GM19328 (cell line): ENCODE results near the gene SNRPD2.
"Not testable (repeated sequence)": the region's sequence is repeated elsewhere in the genome, so short reads cannot be mapped to it uniquely, and the experiment has no call there.

Source experiments
- ATAC-seq: cut with Tn5 transposase; IDR thresholded peaks from one replicate; pipeline ENCODE4 v1.9.1; 2021; ENCODE audit warnings: mild to moderate bottlenecking, moderate library complexity; ENCODE audit not compliant: unreplicated experiment

SNRPD2 gene

DNA sequence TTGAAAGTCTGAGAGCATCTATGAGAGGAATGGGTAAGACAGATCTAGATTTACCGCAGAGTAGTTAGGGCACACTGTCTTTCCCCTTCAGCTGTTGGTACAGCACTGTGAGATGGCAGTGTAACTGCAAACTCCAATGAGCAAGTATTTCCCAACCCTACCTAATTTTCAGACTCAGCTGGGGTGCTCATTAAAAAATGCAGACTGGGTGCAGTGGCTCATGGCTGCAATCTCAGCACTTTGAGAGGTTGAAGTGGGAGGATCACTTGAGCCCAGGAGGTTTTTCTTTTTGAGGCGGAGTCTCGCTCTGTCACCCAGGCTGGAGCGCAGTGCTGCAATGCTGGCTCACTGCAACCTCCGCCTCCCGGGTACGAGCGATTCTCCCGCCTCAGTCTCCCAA lies 13.4 kb upstream of the SNRPD2 start:
- ATAC-seq, result no peak

DNA sequence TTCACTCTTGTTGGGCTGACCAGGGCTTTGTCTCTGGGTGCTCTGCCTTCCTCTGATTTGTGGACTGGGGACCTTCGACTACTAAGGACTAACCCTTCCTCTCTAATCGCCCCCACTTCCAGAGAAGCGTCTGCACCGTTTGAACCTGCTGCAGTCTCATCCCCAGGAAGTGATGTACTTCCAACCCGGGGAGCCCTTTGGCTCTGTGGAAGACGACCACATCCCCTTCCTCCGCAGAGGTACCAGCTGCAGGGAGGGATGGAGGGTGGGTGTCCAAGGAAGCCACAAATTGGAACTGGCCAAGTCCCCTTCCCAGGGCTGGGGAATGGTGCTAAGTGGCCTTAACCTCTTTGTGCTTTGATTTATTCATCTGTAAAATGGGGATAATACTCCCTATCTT lies 9.9 kb upstream of the SNRPD2 start:
- no peak for ATAC-seq

DNA sequence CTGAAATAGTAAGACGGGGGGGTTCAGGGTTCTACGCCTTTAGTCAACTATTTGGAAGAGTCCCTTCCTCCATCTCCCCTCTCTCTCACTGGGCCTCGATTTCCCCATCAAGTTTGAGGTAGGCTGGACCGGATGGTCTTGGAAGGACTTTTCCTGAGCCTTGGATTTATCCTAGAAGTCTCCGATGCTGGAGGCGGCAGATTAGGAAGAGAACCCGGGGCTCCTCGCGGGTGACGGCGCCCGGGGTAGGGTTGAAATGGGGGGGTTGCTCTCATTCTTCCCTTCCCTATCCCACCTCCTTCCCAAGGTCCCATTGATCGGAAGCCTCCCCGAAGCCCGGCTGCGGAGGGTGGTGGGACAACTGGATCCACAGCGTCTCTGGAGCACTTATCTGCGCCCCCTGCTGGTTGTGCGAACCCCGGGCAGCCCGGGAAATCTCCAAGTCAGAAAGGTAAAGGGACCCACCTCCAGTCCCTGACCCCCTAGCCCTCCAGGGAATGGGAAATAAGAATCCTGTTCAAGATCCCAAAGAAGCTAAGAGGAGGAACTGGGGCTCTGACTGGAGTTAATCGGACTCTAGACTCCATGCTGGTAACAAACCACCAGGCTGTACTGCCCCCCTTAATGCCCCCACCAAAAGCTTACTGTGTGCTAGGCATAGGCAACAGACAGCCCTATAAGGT lies 1.5 kb upstream of the SNRPD2 start:
- ATAC-seq, result no peak

DNA sequence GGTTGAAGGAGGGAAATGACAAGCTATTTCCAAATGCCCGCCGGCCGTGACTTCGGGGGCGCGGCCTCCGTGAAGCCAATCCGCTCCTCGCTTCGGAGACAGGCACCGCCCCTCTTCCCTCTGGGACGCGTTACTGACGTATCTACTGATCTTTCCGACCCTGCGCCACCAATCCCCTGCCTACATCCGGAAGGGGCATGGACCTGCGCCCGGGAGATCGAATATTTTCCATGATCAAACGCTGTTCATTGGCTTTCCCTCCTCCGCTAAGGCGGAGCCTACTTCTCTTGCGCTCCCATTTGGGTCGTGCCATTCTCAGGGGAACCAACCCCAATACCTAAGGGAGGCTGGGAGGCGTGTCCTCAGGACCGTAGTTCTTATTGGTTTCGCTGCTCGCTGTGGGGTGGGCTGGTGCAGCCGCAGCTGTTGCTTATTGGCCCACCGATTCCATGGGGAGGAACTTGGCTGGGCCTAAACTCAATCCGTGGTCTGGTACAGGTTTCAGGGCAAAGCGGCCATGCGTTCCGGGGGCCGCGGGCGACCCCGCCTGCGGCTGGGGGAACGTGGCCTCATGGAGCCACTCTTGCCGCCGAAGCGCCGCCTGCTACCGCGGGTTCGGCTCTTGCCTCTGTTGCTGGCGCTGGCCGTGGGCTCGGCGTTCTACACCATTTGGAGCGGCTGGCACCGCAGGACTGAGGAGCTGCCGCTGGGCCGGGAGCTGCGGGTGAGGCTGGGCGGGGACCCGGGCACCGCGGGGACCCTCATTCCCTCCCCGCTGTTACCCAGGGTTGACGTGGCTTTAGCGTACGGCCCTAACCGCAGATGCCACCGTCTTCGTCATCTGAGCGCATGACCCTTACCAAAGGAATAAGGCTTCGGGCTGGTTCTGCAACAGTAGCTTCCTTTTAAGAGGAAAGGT lies 693 bp upstream of the SNRPD2 start, which contains the start of gene QPCTL:
Gene QPCTL, plus strand, starts transcription at position 480 of the 919 bp plus-strand sequence. Its CDS starts 38 bp downstream, at position 518.
- peak; percentile 82 for ATAC-seq

DNA sequence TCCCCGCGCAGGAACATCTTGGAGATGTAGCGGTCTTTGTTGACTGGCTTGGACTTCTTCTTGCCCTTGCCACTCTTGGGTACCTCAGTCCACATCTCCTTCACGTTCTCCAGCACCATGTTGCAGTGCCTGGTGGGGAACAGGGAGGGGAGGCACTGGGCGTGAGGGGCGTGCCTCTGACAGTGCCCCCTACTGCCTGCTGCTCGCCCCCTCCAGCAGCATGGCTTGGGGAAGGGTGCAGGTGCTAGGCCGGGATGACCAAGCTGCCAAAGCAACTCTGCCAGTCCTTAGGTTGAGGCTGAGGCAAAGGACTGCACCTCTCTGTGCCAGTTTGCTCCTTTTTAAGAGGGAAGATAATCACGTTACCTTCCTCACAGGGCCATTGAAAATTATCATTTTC lies 4.2 kb downstream of the SNRPD2 start:
- no peak for ATAC-seq

DNA sequence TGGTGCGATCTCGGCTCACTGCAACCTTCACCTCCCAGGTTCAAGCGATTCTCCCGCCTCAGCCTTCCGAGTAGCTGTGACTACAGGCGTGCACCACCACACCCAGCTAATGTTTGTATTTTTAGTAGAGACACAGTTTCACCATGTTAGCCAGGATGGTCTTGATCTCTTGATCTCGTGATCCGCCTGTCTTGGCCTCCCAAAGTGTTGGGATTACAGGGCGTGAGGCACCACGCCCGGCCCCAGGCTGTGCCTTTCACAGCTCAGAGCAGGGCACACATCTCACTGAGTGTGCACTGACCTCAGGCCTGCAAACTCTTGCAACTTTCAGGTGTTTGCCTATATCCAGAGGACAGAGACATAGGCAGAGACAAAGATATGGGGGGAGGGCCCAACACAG lies 6.7 kb downstream of the SNRPD2 start:
- ATAC-seq, result not testable (repeated sequence)

DNA sequence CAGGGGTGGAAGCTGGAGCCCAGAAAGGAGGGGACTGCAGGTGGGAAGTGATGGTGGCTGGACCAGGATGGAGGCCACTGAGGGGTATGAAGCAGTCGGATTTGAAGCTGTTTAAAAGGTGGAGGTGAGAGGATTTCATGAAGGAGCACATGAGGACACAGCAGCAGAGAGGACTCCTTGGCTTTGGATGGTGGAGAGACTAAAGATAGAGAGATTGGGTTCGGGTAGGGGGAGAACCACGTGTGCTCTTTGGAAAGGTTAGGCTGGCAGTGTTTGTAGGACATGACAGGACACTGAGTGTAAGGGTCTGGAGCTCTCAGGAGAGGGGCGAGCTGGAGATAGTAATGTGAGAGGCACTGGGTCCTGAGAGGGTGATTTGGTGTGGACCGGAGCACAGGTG lies 8.8 kb downstream of the SNRPD2 start:
- no peak for ATAC-seq

DNA sequence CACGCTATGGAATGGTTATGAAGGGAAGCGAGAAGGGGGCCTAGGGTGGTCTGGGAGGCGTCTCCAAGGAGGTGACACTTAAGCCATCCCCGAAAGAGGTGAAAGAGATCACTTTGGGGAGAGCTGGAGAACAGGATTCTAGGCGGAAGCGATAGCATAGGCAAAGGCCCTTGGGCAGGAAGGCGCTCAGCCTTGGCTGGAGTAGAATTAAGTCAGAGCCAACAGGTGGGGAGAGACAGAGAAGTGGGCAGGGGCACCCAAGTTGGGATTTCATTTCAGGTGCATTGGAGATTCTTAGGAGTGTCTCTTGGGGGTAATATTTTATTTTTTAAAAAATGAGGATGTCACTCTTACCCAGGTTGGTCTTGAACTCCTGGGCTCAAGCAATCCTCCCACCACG lies 9.6 kb downstream of the SNRPD2 start:
- ATAC-seq, result no peak

DNA sequence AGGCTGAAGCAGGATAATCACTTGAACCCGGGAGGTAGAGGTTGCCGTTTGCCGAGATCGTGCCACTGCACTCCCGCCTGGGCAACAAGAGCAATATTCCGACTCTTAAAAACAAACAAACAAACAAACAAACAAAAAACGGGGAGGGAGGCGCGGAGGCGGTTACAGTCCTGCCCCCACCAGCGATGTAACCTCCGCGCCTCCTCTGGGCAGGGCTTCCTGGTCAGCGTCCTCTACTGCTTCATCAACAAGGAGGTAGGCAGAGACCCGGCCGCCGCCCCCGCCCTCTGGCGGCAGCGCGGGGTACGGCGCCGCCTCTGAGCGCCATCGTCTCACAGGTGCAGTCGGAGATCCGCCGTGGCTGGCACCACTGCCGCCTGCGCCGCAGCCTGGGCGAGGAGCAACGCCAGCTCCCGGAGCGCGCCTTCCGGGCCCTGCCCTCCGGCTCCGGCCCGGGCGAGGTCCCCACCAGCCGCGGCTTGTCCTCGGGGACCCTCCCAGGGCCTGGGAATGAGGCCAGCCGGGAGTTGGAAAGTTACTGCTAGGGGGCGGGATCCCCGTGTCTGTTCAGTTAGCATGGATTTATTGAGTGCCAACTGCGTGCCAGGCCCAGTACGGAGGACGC lies 10.2 kb downstream of the SNRPD2 start:
- no peak for ATAC-seq

DNA sequence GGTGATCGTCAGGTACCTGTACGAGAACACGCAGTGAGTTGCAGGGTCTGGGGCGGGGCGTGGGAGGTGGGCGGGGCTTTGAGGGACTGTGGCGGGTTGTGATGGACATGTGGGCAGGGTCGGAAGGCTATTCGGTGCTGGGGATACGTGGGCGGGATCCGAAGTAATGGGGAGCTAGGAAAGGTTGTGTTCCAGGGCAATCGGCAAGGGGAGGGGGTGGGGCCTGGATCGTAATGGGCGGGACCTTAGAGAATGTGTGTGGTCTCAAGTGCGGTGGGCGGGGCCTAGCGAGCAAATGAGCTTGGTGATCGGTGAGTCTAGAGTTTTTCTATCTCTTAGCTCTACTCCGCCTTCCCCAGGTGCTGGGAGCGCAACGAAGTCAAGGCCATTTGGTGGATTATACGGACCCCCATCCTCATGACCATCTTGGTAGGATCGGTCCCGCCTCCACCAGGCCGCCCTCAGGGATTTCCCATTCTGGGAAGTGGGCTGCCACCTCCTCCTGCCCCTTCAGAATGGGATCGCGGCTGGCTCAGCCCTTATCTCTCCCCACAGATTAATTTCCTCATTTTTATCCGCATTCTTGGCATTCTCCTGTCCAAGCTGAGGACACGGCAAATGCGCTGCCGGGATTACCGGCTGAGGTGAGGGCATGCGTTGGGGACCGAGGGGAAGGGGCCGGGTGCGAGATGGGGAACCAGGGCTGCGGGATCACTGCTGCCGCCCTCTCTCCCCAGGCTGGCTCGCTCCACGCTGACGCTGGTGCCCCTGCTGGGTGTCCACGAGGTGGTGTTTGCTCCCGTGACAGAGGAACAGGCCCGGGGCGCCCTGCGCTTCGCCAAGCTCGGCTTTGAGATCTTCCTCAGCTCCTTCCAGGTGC lies 14.2 kb downstream of the SNRPD2 start:
- no peak for ATAC-seq

DNA sequence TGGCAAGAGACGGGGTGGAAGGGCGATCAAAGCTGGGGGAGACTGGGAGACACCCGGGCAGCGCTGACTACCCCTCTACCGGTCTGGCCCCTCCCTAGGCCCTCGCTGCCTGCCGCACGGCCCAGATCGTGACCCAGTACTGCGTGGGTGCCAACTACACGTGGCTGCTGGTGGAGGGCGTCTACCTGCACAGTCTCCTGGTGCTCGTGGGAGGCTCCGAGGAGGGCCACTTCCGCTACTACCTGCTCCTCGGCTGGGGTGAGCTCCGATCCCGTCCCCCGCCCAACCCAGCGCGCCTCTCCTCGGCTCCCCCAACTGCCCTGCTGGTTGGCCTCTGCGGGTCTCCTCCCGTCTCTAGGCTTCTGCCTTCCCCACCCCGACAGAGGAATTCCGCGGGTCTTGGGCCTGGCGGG lies 14.9 kb downstream of the SNRPD2 start:
- no peak for ATAC-seq

DNA sequence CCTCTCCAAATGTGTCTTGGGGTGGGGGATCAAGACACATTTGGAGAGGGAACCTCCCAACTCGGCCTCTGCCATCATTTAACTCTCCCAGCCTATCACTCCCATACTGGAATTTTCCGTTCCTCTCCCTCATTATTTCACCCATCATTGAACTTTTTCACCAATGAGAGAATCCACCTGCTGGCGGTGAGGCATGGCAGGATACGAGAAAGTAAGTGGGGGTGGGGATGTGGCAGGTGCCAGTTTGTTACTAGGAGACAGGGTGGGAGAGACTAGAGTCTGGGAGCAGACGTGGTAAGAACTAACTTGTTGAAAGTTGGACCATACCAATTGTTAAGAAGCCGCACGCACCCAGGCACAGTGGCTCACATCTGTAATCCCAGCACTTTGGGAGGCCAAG lies 16.8 kb downstream of the SNRPD2 start:
- no peak for ATAC-seq

DNA sequence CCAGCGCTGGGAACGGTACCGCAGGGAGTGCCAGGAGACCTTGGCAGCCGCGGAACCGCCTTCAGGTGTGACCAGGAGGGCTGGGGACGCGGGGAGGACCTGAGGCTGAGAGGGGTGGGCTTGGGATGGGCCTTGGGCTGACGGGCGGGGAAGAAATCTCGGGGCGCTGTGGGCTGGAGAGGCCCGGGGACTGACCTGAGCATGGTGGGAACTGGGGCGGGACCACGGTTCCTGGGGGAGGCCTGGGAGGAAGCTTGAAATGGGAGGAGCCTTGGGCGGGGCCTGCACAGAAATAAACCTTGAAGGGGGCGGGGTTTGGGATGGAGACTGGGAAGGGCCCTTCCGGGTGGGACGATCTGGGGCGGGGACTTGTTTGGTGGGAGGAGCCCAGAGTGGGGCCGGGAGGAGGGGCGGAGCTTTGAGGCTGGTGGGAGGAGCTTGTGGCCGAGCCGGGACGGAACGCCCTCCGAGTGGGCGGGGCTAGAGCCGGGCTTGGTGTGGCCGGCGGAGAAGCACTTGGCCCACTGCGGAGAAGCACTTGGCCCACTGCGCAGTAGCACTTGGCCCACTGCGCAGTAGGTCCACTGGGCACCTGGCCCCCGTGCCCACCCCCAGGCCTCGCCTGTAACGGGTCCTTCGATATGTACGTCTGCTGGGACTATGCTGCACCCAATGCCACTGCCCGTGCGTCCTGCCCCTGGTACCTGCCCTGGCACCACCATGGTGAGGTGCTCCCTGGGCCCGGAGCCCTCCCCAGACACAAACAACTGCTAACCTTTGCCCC lies 20.9 kb downstream of the SNRPD2 start:
- ATAC-seq, result no peak

DNA sequence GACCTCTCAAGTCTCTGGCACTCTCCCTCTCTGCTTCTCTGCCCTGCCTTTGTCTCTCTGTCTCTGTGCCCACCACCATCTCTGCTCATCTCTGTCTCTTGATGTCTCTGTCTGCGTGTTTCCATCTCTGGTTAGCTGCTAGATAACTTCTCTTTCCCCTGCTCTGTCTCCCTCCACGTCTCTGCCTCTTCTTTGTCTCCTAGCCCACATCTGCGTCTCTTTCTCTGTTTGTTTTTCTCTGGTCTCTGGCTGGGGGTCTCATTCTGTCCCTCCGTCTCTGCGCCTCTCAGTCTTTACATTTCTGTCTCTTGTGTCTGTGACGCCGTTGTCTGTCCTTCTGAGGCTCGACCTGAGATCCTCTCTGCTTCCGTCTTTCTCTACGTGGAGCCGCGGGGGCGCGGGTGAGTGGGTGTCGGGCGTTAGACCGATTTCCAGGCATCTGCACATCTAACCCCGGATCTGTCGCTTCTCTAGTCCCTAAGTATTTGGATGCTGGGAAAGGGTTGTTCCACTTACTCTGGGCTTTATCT lies 23.3 kb downstream of the SNRPD2 start:
- ATAC-seq, result no peak

DNA sequence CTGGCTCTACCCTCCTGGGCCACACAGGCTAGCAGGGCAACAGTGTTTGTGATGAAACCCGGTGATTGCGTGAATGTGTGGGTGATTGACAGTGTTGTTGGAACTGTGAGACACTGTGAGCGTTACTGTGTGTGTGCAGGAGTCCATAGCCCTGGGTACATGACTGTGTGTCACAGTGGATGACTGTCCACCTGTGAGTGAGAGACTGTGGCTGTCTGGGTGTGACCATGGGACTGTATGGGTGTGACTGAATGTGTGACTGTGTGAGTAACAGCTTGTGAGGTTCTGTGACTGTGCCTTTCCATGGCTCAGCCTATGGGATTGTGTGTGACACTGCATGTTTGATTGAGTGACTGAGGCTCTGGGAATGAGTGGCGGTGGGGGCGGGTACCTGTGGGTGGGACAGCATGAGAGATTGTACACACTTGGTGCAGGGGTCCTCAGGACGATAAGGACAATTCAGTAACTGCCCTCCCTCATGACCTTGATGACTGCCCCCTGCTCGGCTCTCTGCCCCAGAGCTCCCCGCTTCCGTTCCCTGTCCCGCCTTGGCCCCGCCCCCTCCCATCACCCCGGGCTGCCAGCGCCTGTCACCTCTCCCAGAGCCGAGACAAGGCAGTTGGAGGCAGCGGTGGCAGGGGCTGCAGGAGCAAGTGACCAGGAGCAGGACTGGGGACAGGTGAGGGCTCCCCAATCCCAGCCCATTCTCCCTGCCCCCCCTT lies 24.0 kb downstream of the SNRPD2 start, which contains the start of gene GIPR:
Gene GIPR, plus strand, starts transcription at position 602 of the 722 bp plus-strand sequence. CDS start 1,300 bp downstream, outside the sequence.
- no peak for ATAC-seq

DNA sequence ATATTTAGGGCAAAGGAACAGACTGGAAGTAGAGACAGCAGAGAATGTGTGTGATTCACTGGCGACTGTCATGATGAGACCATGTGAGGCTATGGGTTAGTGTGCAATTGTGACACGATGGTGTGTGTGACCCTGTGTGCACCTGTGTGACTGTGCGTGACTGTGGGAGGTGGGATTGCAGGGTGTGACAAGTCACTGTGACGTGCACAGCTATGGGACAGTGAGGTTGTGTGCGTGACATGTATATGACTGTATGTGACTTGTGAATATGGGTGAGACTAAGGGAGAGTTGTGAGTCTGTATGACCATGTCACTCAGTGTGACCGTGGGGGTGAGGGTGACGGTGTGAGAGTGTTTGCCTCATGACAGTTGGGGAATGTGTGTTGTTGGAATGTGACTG lies 27.2 kb downstream of the SNRPD2 start:
- ATAC-seq, result no peak

DNA sequence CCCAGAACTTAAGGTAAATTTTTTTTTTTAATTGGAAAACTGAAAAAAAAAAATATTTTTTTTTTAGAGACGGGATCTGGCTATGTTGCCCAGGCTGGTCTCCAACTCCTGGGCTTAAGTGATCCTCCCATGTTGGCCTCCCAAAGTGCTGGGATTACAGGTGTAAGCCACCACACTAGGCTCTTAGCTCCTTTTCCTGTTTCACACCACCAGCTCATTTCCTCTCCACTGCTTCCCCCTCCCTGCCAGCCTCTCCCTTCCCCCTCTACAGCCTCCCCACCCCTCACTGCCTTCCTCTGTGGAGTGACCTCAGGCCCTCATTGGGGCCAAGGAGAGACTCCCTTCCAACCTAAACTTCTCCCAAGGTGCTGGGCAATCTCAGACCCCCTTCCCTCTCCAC lies 28.0 kb downstream of the SNRPD2 start:
- no peak for ATAC-seq

DNA sequence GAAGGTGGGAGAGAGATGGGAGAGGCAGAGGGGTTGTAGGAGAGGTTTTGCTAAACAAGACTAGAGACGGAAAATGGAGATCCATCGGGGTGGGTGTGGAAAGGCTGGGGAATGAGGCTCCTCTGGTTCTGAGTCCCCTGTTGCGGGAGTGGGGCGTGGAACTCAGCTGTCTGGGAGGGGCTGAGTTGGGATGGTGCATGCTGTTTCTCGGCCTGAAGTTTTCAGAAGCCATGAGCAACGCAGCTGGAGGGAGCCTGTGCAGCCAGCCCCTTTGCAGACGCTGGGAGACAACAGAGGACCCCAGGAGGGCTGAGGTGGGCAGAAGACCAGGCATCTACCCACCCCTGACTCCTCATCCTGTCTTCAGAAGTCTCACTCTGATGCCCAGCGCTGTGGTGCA lies 31.1 kb downstream of the SNRPD2 start:
- no peak for ATAC-seq
